ENCODE measurements around the gene FZD4.
"Not testable (repeated sequence)": the region's sequence is repeated elsewhere in the genome, so short reads cannot be mapped to it uniquely, and the experiment has no call there.

FZD4 gene

GRCh38 chr11:86934926-86935579 lies 20.1 kb downstream of the FZD4 start:
- no peak for DNase-seq

GRCh38 chr11:86934582-86934900 lies 20.7 kb downstream of the FZD4 start:
- DNase-seq, result no peak

- no peak for DNase-seq
Measured at GRCh38 chr11:86933891-86934581, 21.2 kb downstream of the FZD4 start.

DNA sequence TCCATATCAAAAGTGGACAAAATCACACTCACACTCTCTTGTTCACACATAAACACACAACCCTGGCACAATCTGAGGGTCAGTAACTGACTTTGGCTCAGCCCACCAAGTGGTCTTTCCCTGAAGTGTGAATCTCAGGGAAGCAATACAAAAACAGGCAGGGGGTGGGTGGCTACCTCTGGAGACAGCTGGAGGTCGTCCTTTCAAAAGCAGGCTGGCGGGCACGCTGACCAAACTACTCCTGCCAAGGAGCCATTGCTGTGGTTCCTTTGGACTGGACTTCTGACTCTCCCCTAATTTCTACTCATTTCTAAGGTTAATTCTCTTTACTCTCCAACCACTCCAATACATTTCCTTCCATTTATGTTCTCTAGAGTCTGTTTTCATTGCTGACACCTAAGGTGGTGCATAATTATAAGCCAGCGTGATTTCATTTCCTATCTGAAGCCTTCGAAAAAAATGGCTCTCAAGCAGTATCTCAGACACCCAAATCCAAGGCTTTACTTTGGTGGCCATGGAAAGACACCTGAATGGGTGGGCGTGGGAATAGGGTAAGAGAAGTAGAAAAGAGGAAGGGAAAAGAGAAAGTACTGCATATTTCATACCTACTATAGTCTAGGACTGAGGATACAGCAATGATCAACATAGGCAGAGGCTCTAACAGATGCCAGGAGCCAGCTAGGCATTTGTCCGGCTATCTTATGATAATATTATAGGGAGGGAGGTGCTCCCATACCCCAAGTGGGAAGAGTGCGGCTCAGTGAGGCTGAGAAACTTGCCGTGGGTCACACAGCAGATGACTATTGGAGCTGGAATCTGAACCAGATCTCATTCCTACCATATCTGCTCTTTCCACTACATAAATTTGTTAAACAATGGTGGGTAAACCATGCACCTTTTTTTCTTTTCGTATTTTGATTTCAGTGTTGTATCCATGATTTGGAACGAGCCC lies 22.0 kb downstream of the FZD4 start:
- no peak for DNase-seq

GRCh38 chr11:86932259-86932585 lies 23.0 kb downstream of the FZD4 start:
- no peak for DNase-seq

DNA sequence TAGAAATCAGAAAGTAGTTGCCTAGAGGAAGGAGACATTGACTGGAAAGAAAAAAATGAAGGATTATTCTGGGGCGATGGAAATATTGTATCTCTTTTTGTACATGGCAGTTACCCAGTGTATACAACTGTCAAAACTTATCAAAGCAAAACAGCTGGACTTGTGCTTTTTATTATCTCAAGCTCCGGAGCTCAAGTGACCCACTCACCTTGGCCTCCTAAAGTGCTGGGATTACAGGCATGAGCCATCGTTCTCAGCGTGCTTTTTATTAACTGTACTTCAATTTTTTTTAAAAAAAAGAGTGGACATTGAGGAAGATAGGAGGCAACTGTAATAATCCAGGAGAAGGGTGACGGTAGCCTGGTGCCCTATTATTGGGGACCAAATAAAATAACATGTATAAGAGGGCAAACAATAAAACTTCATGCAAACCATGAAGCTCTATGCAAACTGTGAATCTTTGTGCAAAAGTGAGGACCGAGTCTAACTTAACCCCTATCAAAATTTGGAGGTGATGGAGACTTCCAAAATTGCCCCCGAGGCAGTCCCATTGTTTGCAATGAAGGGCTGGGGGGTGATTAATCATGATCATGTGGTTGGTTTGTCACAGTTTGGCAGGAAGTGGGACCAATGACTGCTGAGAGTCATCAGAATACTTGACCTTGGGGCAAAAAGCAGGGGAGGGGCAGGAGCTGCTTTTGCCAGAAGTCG lies 23.5 kb downstream of the FZD4 start:
- DNase-seq, result no peak

DNA sequence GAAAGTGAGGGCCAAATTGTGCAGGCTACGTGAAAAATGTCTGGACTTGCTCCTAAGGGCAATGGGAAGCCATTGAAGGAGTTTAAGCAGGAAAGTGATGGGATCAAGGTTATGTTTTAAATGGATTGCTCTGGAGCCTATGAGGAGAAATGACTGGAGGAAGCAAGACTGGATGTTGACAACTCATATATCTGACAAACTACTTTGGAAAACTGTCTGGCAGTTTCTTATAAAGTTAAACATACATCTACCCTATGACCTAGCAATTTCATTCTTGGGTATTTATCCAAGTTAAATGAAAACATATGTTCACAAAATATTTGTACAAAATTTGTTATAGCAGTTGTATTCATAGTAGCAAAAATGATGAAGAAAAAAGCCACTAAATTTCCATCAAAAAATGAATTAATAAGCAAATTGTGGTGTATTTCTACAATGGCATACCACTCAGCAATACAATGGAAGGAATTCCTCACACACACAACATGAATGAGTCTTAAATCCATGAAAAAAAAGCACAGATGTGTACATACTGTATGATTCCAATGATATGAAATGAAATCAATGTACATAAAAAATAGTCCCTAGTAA lies 24.1 kb downstream of the FZD4 start:
- no peak for DNase-seq

GRCh38 chr11:86926975-86927374 lies 28.2 kb downstream of the FZD4 start:
- no peak for DNase-seq

DNA sequence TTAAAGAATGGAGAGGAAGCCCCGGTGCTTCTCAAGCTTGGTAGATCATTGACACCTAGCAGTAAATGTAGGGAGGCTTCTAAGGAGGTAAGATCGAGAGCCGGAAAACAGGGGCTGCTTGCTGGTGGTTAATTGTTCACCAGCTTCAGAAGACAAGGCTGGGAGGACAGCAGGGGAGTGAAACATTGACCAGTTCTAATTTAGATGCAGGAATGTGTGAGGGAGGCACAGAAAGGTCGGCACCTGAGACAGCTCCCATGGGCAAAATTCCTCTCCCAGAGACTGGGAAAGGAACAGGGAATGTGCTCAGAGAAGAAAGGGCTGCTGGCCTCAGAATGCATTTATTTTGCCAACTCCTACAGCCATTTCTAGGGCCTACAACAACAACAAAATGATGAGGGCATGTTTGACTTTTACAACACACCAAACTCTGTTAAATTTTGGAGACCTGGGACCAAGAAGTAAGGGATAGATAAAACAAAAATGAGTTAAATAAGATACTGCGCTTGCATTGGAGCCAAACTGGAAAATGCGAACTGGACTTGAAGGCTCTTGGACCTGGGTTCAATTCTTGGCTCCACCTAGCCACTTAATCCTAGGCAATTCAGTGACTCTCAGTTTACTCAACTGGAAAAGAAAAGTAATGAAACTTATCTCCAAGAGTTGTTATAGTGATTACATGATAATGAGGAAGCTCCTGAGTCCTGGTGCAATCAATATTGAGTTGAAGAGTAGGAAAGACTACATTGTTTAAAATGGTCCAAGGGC lies 31.0 kb downstream of the FZD4 start:
- DNase-seq, result no peak

DNA sequence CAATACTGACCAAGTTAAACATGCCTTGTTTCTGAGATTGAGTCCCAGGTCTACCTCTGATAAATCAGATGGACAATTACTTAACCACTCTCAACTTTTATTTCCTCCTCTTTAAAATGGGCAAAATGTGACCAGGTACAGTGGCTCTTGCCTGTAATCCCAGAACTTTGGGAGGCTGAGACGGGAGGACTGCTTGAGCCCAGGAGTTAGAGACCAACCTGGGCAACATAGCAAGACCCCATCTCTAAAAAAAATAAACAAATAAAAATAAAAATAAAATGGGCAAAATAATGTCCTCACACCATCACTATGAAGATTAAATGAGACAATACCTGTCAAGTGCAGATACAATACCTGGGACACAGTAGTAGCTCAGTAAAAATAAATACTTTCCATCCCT lies 33.0 kb downstream of the FZD4 start:
- DNase-seq, result no peak

DNA sequence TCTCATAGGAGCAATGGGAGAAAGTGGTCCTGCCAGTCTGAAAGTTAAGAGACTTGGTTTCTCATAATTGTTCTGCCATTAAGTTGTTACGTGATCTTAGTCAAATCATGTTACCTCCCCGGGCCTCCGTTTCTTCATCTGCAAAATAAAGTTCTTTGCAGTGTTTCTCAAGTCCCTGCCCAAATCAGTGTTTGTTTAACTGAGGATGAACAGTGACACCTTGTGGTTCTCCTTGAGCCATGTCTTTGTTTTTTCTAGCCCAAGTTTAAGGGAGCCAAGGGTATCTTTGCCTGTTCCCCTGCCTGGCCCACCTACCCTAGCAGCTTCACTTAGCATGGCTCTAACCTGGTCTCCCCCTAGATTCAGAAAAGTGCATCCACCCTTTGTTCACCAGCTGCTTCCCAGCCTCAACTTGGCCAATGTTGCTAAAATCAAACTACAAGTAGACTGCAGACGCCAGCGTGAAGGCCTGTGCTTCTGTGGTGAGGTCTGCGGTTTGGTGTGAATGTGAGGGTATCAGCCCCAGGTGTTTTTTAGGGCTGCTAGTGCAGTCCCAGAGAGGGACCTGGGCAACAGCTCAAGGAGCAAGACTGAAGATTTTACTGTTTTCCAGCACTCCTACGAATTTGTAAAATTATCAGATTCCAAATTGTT lies 35.5 kb downstream of the FZD4 start:
- peak; percentile 30 for DNase-seq

DNA sequence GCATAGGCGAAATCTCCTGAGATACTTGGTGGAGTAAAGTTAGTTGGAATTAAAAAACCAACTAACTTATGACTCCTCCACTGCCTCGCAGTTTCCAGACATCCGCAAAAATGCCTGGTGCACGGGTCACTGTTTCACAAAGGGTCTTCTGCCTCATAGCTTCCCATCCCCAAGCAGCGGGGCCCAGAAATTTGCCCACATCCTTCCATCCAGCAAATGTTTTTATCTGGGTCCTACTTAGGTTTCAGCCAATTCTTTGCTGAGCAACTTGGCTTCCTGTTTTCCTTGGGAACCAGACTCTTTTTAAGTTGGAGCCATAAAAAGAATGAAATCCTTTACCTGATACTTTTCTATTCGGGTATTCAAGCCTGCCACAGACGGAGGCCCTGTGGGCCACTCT lies 36.2 kb downstream of the FZD4 start:
- DNase-seq, result no peak

GRCh38 chr11:86918496-86918895 lies 36.7 kb downstream of the FZD4 start:
- no peak for DNase-seq

DNA sequence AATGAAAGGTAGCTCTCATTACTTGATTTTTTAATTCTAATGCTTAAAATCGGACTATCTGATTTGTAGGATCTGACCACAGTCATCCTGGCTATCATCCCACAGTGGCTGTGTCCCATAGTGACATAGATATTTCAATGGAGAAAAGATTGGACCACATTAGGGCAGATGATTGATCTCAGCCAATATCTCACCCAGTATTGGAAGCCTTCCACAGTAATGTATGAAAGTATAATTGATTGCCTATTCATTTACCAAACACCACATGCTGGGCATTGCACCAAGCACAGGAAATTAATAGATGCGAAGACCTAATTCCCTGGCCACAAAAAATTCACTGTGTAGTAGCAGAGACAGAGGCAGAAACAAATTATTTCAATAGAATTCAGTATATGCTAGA lies 37.6 kb downstream of the FZD4 start:
- no peak for DNase-seq

DNA sequence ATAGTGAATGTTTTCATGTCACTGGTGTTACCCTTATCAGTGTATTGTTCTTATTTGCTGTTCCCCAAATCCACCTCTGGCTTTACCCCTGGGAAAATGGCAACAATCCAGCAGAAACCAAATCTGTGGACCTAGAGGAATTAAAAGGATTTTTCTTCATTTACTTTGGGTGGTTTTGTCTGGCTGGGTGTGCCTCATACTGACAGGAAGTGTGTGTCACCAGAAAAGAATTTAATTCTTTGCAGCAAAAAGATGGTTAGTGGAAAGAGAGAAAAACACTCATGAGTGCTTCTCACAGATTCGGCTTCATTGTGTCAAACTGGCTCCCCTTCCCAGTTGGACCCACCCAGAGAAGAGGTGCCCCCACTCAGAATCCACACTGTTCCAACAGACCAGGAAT lies 38.9 kb downstream of the FZD4 start:
- no peak for DNase-seq

- DNase-seq, result not testable (repeated sequence)
Measured at GRCh38 chr11:86915850-86916249, 39.3 kb downstream of the FZD4 start.

GRCh38 chr11:86914865-86915519 lies 40.2 kb downstream of the FZD4 start:
- no peak for DNase-seq

DNA sequence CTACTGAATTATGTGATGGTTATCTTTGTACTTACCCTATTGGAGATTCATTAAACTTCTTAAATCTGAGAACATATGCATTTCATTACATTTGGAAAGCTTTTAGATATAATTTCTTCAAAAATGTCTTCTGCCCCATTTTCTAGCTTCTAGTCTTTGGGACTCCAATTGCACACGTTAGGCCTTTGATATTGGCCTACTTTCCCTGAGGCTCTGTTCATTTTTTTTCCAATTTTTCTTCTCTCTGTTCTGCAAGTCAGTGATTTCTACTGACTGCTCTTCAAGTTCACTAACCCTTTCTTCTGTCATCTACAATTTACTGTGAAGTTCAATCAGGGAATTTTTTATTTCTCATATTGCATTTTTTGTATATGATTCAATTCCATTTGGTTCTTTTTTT lies 43.0 kb downstream of the FZD4 start:
- no peak for DNase-seq

- no peak for DNase-seq
Measured at GRCh38 chr11:86910592-86910991, 44.6 kb downstream of the FZD4 start.

- no peak for DNase-seq
Measured at GRCh38 chr11:86906198-86906597, 49.0 kb downstream of the FZD4 start.

- DNase-seq, result no peak
Measured at GRCh38 chr11:86905252-86905651, 49.9 kb downstream of the FZD4 start.
